ENCODE data around the gene RCOR1.

GRCh38 chr14:102584871-102585869, 7.3 kb upstream of the RCOR1 start:
- peak in 1 of 2 experiments; percentile 8; a peak in 1 of 4 replicates for TF ChIP-seq RAD21 (IDR thresholded peaks at IDR 0.05 in 1 of 2, conservative IDR thresholded peaks at IDR 0.05 in 1 of 2; ENCODE audit: low read depth in 2 of 2, low read length in 2 of 2)
- no peak for TF ChIP-seq SP2 (IDR thresholded peaks at IDR 0.05; ENCODE audit: low read length)
- TF ChIP-seq ZNF274 (IDR thresholded peaks at IDR 0.05; ENCODE audit: borderline replicate concordance, extremely low read depth, low read length), result no peak
- TF ChIP-seq CTCF (IDR thresholded peaks at IDR 0.05; ENCODE audit: control extremely low read depth in 1 of 3, insufficient read depth in 1 of 3, low read depth in 1 of 3, low read length in 3 of 3), result no peak
- no peak for TF ChIP-seq POLR2AphosphoS5 (IDR thresholded peaks at IDR 0.05; ENCODE audit: low read depth, low read length)
- no peak for TF ChIP-seq EP300 (IDR thresholded peaks at IDR 0.05; ENCODE audit: borderline replicate concordance in 1 of 2, low read depth in 2 of 2, low read length in 2 of 2)
- no peak for TF ChIP-seq SUZ12 (IDR thresholded peaks at IDR 0.05; ENCODE audit: low read length)
- no peak for TF ChIP-seq HDAC6 (IDR thresholded peaks at IDR 0.05; ENCODE audit: low read depth, low read length)
- TF ChIP-seq ATF2 (IDR thresholded peaks at IDR 0.05; ENCODE audit: low read length), result no peak
